GM10248 (cell line): ENCODE measurements around the gene RNGTT.

Source experiments
- CTCF ChIA-PET: fragments of 300-600 bp; sonication (Branson Sonifier 250); formaldehyde crosslinking; extraction: SDS; loops from one replicate; lab custom pipeline; 2021; ENCODE audit warnings: antibody characterized with exemption; lab: Yijun Ruan, JAX
- POLR2A ChIA-PET: fragments of 350-650 bp; sonication (Branson Sonifier 250); formaldehyde crosslinking; extraction: SDS; loops from one replicate; lab custom pipeline; 2020; ENCODE audit warnings: antibody characterized with exemption; lab: Yijun Ruan, JAX
- DNase-seq: peaks from one replicate; pipeline ENCODE4 v3.0.0; 2012; ENCODE audit errors: extremely low spot score
- TF ChIP-seq, protein P1 (sequence below): IDR thresholded peaks from 2 replicates; pipeline ENCODE4 v1.5.1; 2012; ENCODE audit warnings: mild to moderate bottlenecking, low read depth; ENCODE audit errors: extremely low read depth, missing control alignments, control extremely low read depth

The RNGTT gene

DNA sequence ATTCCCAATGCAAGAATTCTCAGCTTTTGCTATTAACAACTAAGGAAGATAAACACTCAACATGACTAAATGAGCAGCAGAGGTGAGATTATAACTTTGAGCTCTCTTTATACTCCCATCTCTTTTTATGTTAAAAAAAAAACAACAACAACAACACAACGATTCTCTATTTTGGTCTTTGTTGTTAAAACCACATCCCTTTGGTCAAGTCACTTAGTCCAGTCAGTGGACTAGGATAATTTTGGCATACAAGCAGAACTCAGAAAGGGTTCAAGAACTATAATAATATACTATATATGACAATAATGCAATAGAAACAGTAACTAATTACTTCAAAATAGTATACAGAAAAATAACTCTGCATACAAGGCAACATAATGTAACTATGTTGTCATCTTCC lies 312.4 kb downstream of the RNGTT start:
- CTCF ChIA-PET, result no interaction called here
- POLR2A ChIA-PET, result no interaction called here
- TF ChIP-seq, protein P1, sequence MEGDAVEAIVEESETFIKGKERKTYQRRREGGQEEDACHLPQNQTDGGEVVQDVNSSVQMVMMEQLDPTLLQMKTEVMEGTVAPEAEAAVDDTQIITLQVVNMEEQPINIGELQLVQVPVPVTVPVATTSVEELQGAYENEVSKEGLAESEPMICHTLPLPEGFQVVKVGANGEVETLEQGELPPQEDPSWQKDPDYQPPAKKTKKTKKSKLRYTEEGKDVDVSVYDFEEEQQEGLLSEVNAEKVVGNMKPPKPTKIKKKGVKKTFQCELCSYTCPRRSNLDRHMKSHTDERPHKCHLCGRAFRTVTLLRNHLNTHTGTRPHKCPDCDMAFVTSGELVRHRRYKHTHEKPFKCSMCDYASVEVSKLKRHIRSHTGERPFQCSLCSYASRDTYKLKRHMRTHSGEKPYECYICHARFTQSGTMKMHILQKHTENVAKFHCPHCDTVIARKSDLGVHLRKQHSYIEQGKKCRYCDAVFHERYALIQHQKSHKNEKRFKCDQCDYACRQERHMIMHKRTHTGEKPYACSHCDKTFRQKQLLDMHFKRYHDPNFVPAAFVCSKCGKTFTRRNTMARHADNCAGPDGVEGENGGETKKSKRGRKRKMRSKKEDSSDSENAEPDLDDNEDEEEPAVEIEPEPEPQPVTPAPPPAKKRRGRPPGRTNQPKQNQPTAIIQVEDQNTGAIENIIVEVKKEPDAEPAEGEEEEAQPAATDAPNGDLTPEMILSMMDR, result no peak
- no peak for DNase-seq

DNA sequence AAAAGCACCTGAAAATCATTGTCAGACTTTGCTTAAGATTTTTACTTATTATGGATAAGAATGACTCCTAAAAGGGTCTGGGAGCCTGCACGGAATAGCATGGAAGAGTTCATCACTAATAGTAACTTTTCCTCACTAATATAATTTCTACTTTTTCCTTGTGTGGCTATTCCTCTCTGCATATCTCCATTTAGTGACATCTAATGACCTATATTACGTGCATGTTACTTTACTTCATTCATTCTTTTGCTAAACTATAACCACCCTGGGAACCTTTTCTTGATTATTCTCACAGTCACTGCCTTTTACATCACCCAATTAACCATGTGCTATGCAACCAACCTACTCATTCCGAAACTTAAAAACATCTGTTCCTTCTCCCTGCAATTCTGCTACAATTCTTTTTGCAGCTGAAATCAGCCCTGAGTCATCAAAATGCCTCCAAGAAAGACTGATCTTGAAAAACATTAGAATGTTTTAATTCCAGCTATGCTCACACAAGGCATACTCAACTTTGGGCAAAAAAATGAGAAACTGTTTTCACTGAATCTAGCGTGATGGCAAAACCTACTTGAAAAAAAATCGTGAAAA lies 313.3 kb downstream of the RNGTT start:
- TF ChIP-seq, protein P1, result no peak
- ChIA-PET POLR2A (no interaction called here), CTCF (interaction anchor here (1.3 kb wide), 1 partner anchor 10 kb away, joined by 3 read pairs; no protein-coding TSS in a partner anchor)
- peak; percentile 53 for DNase-seq

DNA sequence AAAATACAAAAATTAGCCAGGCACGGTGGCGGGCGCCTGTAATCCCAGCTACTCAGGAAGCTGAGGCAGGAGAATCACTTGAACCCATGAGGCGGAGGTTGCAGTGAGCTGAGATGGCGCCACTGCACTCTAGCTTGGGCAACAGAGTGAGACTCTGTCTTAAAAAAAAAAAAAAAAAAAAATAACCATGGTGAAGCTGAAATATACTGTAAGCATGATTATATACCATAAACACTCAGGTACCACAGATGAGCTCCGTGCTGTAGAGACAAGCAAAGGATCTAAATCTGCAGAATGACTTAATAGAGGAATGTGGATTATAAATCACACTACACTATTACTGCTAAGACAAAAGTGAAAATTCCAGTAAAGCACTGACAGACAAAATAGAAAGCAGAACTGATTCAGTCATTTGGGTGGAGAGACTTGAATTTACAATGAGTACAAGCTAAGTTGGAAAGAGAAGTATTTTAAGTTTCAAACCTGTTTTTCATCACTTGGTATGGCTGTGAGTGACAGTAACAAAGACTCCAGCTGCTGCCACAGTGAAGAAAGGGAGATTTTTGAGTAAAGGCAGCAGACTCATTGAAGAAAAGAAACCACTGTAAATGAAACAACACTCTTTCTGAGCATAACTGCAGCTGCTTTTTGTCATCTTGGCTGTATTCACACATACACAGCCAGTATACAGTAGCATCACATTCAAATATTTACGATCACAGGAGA lies 322.1 kb downstream of the RNGTT start:
- DNase-seq, result peak; percentile 48
- TF ChIP-seq, protein P1, result no peak
- ChIA-PET POLR2A (interaction anchor here (0.7 kb wide), 2 partner anchors 45 to 1525 kb away, joined by 3 read pairs; no protein-coding TSS in a partner anchor), CTCF (interaction anchor here (0.8 to 4.6 kb wide), 10 partner anchors 11 to 297 kb away, joined by 3 to 24 read pairs (median 4); no protein-coding TSS in a partner anchor)

DNA sequence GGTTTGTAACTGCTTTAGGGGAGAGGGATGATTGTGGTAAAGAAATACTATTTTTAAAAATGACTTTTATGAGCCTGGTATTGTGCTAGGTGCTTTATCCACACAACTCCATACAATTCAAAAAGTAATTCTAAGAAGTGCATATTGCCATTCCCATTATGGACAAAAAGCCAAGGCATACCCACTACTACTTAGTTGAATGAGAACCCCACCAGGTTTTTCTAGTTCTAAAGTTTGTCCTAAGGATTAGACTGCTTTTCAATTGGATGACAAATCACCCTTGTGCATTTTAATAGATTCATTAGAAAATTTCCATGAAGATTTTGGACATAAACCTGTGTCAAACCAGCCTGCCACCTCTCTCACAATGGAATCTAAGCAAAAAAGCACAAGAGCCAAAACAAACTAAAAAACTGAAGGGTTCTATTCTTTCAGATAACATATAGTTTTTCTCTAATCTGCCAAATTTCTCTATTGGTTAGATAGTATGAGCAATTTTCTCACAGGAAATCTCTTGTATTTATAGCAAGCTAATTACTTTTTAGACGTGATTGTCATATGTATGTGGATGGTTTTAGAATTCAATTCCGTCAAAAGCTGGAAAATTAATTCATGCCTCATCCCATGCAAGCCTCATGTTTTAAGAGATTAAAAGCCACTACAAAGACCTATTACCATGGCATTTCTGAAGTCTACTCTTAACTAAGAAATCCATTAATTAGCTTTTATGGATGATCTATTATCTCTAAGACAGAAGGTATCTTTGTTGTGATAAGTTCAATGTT lies 325.5 kb downstream of the RNGTT start:
- TF ChIP-seq, protein P1, result no peak
- CTCF ChIA-PET, result no interaction called here
- no peak for DNase-seq
- POLR2A ChIA-PET, result no interaction called here

DNA sequence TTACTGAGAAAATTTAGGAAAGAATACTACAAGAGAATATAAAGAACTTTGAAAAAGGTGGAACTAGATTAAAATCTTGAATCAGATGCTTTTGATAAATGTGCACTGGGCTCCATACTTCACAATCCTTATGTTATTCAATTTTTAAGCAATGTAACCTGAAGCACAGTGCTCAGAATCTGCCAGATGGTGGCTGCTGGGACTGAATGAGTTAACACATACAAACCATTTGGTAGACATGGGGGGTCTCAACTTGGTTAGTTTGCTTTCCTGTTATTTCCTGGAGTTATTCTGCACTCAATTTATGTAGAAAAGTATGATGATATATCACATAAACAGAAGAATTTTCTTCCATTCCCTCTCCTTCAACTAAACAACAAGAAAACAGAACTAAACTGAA lies 326.5 kb downstream of the RNGTT start:
- ChIA-PET CTCF (no interaction called here), POLR2A (no interaction called here)
- DNase-seq, result no peak
- TF ChIP-seq, protein P1, result no peak

DNA sequence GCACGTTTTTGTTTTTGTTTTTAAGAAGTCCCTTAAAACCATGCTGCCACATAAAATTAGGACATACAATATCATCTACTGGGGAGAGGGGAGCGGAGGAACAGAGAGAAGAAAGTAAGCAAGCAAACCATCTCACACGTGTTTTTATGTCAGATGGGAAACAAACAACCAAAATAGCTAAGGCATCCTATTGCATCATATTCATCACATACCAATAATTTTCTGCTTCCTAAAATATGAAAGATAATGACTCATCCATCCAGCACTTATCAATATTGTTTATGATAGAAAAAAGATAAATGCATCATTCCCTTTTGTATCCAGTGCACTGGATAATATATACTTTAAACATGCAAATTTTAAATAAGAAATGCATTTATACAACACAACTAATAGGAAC lies 329.6 kb downstream of the RNGTT start:
- TF ChIP-seq, protein P1, result no peak
- POLR2A ChIA-PET, result no interaction called here
- CTCF ChIA-PET, result interaction anchor here (0.9 kb wide), 1 partner anchor 13 kb away, joined by 3 read pairs; no protein-coding TSS in a partner anchor
- no peak for DNase-seq
